ENCODE data around the gene MYG1.

The MYG1 gene

GRCh38 chr12:53268630-53269562 is 30.6 kb upstream of the MYG1 start:
- peak; percentile 20 for DNase-seq (ENCODE audit: low read depth)
- peak overlapping the region; percentile 72 for H3K4me3 ChIP-seq (ENCODE audit: low read length)
- TF ChIP-seq, protein P1, sequence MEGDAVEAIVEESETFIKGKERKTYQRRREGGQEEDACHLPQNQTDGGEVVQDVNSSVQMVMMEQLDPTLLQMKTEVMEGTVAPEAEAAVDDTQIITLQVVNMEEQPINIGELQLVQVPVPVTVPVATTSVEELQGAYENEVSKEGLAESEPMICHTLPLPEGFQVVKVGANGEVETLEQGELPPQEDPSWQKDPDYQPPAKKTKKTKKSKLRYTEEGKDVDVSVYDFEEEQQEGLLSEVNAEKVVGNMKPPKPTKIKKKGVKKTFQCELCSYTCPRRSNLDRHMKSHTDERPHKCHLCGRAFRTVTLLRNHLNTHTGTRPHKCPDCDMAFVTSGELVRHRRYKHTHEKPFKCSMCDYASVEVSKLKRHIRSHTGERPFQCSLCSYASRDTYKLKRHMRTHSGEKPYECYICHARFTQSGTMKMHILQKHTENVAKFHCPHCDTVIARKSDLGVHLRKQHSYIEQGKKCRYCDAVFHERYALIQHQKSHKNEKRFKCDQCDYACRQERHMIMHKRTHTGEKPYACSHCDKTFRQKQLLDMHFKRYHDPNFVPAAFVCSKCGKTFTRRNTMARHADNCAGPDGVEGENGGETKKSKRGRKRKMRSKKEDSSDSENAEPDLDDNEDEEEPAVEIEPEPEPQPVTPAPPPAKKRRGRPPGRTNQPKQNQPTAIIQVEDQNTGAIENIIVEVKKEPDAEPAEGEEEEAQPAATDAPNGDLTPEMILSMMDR (IDR thresholded peaks at IDR 0.05; ENCODE audit: insufficient read depth, low read depth, low read length, missing control alignments), result no peak

DNA sequence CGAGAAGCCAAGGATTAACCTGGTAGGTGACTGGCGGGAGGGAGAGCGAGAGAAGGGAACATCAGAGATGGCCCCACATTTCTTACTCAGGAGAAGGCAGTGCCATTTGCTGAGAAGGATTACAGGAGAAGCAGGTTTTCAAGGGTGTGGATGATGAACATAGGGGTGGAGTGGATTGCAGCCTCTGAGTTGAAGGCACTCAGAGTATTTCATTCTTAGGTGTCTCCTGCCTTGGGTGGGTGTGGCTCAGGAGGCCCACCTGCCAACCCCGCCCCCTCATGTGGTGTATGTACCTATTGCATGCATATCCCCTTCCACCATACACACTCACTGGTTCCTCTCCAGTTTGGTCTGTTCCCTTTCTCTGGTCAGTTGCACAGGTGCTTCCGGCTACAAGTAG is 25.1 kb upstream of the MYG1 start:
- TF ChIP-seq, protein P1 (IDR thresholded peaks at IDR 0.05; ENCODE audit: insufficient read depth, low read depth, low read length, missing control alignments), result no peak
- H3K4me3 ChIP-seq (ENCODE audit: low read length), result no peak overlapping the region
- DNase-seq (ENCODE audit: low read depth), result peak; percentile 64

GRCh38 chr12:53276511-53276910 is 23.0 kb upstream of the MYG1 start:
- no peak for DNase-seq (ENCODE audit: low read depth)
- TF ChIP-seq, protein P1 (IDR thresholded peaks at IDR 0.05; ENCODE audit: insufficient read depth, low read depth, low read length, missing control alignments), result no peak
- no peak overlapping the region for H3K4me3 ChIP-seq (ENCODE audit: low read length)

DNA sequence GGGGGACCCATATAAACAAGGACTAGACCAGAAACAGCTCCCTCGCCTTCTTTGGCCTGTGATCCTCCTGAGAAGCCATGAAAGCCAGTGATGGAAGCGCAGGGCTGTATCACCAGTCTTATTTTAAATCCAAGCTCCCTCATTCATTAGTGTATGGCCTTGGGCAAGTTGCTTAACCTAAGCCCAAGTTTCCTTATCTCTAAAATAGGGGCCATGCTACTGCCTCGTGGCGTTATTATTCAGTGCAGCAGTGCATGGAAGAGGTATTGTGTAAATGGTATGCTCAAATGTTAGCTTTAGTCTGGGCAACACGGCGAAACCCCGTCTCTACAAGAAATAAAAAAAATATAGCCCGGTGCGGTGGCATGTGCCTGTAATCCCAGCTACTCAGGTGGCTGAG is 21.5 kb upstream of the MYG1 start:
- no peak for DNase-seq (ENCODE audit: low read depth)
- H3K4me3 ChIP-seq (ENCODE audit: low read length), result no peak overlapping the region
- TF ChIP-seq, protein P1 (IDR thresholded peaks at IDR 0.05; ENCODE audit: insufficient read depth, low read depth, low read length, missing control alignments), result no peak

GRCh38 chr12:53279283-53279869 is 20.1 kb upstream of the MYG1 start:
- DNase-seq (ENCODE audit: low read depth), result no peak
- H3K4me3 ChIP-seq (ENCODE audit: low read length), result no peak overlapping the region
- TF ChIP-seq, protein P1 (IDR thresholded peaks at IDR 0.05; ENCODE audit: insufficient read depth, low read depth, low read length, missing control alignments), result no peak

GRCh38 chr12:53279888-53280498 is 19.5 kb upstream of the MYG1 start:
- TF ChIP-seq, protein P1 (IDR thresholded peaks at IDR 0.05; ENCODE audit: insufficient read depth, low read depth, low read length, missing control alignments), result no peak
- DNase-seq (ENCODE audit: low read depth), result peak; percentile 62
- H3K4me3 ChIP-seq (ENCODE audit: low read length), result no peak overlapping the region
